ENCODE results near the gene MMP21.
A peak's percentile ranks its signal among the peaks of the same experiment; 100 is the strongest.

The MMP21 gene, protein sequence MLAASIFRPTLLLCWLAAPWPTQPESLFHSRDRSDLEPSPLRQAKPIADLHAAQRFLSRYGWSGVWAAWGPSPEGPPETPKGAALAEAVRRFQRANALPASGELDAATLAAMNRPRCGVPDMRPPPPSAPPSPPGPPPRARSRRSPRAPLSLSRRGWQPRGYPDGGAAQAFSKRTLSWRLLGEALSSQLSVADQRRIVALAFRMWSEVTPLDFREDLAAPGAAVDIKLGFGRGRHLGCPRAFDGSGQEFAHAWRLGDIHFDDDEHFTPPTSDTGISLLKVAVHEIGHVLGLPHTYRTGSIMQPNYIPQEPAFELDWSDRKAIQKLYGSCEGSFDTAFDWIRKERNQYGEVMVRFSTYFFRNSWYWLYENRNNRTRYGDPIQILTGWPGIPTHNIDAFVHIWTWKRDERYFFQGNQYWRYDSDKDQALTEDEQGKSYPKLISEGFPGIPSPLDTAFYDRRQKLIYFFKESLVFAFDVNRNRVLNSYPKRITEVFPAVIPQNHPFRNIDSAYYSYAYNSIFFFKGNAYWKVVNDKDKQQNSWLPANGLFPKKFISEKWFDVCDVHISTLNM

GRCh38 chr10:125775491-125776106, at the start of gene MMP21:
Gene MMP21 (minus strand): TSS chr10:125775821. CDS start chr10:125775821, 0 bp downstream.
- no peak for DNase-seq

DNA sequence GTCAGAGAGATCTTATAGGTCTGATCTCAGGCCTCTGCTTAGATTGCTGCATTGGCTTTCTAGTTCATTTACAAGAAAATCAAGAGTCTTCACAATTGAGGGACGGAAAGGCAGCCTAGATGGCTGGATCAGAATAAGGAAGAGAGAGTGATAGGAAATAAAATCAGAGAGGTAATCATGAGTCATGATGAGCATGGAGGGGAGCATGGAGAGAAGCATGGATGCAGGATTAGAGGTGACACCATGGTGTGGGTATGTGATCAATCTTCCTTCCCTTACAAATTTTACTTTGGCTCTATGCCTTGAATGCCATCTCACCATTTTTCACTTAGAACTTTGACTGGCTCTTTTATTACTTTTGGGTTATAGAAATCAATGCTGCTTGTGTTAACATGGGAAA, 49.1 kb upstream of the MMP21 start:
- DNase-seq = no peak

- DNase-seq = peak in 1 of 2 donors; percentile 15
Measured at GRCh38 chr10:125823663-125824251, 48.1 kb upstream of the MMP21 start.

GRCh38 chr10:125822878-125823662, 47.4 kb upstream of the MMP21 start, which contains the start of the genes BCCIP and UROS:
Gene BCCIP (plus strand): TSS chr10:125823546. CDS start chr10:125823558, 12 bp downstream.
Gene UROS (minus strand): TSS chr10:125823258. CDS start chr10:125816499, 6,759 bp downstream.
- peak; percentile 89 to 95 for DNase-seq

DNA sequence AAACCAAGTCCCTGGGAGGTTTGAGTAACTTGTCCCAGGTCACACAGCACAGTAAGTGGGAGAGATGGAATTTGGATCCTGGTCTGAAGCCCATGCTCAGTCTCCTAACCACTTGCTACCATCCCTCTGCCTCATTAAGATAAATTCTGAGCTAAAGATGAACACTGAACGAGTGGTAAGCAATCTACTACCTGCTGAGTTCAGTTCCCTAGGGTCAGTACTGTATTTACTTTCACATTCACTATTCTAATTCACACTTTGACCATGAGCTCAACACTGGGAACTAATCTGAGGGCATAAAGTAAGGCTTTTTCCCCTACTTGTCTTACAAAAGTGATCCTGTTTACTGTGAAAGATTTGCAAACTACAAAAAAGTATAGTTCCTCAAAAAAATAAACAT, 45.1 kb upstream of the MMP21 start:
- no peak for DNase-seq

DNA sequence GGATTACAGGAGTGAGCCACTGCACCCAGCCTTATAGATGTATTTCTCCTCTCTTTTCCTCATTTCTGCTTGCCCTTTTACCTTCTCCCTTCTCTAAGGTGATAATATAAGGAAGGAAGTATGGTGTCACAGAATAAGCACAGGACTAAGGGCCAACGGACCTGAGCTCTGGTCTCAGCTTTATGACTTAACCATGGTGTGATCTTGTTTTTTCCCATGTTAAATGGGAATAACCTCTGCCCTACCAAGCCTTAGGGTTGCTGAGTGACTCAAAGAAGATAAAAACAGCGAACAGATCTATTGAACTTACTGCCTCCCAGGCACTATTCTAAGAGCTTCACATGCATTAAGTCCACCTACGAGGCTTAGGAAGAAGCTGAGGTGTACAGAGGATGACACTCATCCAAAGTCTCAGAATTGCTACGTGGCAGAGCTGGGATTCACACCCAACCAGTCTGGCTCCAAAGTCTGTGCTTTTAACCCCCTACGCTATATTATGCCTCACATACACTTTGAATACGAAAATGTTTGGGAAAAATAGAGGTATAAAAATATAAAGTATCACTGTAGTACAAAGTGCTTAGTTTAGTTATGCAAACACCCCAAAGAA, 41.8 kb upstream of the MMP21 start:
- no peak for DNase-seq

- DNase-seq = no peak
Measured at GRCh38 chr10:125816548-125816947, 40.9 kb upstream of the MMP21 start.

DNA sequence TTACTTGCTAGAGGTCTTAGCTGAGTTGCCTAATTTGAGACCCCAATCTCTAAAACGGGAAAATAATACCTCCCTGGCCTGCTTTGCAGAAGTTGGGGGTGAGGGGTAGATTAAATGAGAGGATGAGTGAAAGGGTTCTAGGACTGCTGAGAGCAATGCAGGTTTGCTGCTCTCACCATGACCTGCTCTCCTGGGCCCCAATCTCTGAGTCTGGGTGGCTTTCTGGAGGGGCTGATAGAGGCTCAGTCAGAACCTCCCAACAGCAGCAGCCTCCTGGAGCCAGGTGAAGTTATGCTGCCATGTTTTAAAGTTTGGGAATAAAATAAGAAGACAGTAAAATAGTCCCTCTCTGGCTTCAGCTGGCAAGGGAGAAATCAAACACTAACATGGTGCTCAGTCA, 40.1 kb upstream of the MMP21 start:
- DNase-seq = no peak

- DNase-seq = no peak
Measured at GRCh38 chr10:125812128-125812750, 36.6 kb upstream of the MMP21 start.

GRCh38 chr10:125811251-125811650, 35.6 kb upstream of the MMP21 start:
- no peak for DNase-seq

- no peak for DNase-seq
Measured at GRCh38 chr10:125808047-125808446, 32.4 kb upstream of the MMP21 start.

GRCh38 chr10:125802739-125803138, 27.1 kb upstream of the MMP21 start:
- no peak for DNase-seq

DNA sequence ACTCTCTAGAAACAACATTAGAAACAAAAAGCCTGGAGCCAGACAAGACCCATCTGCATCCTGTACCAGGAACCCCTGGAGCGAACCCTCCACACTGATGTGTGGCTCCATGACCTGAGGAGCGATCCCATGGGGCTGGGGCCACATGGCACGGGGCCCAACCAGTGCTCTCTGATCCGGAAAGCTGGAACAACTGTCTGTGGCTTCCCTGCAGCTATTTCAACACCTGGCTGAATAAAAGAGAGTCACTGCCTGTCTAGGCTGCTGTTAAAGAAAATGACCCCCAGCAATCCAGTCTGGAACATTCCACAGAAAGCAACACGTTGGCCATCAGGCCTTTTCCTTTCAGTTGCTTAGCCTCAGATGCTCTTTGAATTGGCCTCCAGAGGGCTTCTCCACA, 26.5 kb upstream of the MMP21 start:
- no peak for DNase-seq

- no peak for DNase-seq
Measured at GRCh38 chr10:125801574-125801973, 26.0 kb upstream of the MMP21 start.

GRCh38 chr10:125799451-125800182, 24.0 kb upstream of the MMP21 start:
- no peak for DNase-seq

GRCh38 chr10:125797994-125798662, 22.5 kb upstream of the MMP21 start:
- DNase-seq = no peak

DNA sequence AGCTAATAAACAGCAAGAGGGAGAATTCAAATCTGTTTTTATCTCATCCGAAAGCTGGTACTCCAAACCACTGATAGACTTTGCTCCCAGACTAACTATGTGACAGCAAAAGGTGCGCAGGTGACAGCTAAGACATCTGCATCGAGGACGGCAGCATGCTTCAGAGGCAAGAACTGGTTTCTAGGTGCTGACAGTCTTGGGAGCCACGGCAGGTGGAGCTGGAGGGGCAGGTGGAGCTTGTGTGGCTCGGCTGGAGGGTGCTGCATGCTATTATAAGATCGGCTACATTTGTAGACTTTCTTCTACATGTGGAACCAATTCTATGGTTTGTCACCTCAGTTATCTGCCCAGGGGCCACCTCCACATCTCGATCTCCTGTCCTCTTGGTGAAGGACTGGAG, 21.8 kb upstream of the MMP21 start:
- DNase-seq = no peak

- DNase-seq = no peak
Measured at GRCh38 chr10:125795637-125796190, 20.1 kb upstream of the MMP21 start.

- DNase-seq = no peak
Measured at GRCh38 chr10:125795128-125795527, 19.5 kb upstream of the MMP21 start.
